Lower leg skin (tissue), 3 donors: ENCODE data around the gene PHF13.

Experiments used
- POLR2A ChIP-seq, 2 donors: fragments of 450-650 bp; IDR thresholded peaks; one replicate each; pipeline ENCODE4 v1.6.1; 2016 to 2017; ENCODE audit warnings: antibody characterized with exemption in 2 of 2, mild to moderate bottlenecking in 1 of 2, moderate library complexity in 1 of 2
- TF ChIP-seq, protein P1 (sequence below), 3 donors: fragments of 450-650 bp; IDR thresholded peaks; one replicate each; pipeline ENCODE4 v1.5.1; 2016; ENCODE audit warnings: antibody characterized with exemption in 3 of 3, mild to moderate bottlenecking in 3 of 3, moderate library complexity in 2 of 3

DNA sequence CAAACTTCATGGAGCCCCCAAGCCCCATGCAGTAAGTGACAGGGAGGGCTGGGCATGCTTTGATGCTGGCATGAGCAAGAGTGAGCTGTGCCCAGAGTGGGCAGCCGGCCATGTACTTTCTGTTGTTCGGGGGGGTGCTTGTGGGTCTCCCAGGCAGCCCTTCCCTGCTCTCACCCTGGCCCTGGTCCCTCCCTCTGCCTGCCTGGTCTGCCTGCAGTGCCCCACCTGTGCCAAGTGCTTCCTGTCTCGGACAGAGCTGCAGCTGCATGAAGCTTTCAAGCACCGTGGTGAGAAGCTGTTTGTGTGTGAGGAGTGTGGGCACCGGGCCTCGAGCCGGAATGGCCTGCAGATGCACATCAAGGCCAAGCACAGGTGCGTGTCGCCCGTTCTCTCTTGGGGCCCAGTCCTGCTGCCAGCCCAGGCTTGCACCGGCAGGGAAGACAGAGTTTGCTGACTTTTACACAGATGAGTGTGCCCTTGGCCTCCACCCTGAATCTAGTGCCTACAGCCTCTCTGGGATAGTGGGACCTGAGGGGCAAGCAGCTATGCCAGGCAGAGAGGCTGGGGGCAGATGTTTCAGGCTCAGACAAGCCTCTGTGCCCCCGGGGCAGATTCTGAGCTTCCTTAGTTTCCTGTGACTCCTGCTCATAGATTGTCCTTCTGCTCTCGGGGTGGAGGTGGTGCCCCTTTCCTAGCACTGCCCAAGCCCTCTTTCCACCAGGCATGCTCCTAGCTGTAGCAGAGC is 26.1 kb upstream of the PHF13 start:
- TF ChIP-seq POLR2A (IDR thresholded peaks at IDR 0.05), result no peak
- TF ChIP-seq, protein P1, sequence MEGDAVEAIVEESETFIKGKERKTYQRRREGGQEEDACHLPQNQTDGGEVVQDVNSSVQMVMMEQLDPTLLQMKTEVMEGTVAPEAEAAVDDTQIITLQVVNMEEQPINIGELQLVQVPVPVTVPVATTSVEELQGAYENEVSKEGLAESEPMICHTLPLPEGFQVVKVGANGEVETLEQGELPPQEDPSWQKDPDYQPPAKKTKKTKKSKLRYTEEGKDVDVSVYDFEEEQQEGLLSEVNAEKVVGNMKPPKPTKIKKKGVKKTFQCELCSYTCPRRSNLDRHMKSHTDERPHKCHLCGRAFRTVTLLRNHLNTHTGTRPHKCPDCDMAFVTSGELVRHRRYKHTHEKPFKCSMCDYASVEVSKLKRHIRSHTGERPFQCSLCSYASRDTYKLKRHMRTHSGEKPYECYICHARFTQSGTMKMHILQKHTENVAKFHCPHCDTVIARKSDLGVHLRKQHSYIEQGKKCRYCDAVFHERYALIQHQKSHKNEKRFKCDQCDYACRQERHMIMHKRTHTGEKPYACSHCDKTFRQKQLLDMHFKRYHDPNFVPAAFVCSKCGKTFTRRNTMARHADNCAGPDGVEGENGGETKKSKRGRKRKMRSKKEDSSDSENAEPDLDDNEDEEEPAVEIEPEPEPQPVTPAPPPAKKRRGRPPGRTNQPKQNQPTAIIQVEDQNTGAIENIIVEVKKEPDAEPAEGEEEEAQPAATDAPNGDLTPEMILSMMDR (IDR thresholded peaks at IDR 0.05), result no peak
